HS-27A (cell line): ENCODE results near the gene KDM4C.
A peak's percentile ranks its signal among the peaks of the same experiment; 100 is the strongest.
"Not testable (repeated sequence)": the region's sequence is repeated elsewhere in the genome, so short reads cannot be mapped to it uniquely, and the experiment has no call there.

Source experiments
- DNase-seq: peaks from one replicate; pipeline ENCODE4 v3.0.0-alpha.2; 2012; ENCODE audit warnings: low read depth, missing footprints

Gene KDM4C

DNA sequence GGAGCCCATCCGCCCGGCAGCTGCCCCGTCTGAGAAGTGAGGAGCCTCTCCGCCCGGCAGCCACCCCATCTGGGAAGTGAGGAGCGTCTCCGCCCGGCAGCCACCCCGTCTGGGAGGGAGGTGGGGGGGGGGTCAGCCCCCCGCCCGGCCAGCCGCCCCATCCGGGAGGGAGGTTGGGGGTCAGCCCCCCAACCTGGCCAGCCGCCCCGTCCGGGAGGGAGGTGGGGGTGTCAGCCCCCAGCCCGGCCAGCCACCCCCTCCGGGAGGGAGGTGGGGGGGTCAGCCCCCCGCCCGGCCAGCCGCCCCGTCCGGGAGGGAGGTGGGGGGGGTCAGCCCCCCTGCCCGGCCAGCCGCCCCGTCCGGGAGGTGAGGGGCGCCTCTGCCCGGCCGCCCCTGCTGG lies 49.9 kb downstream of the KDM4C start:
- DNase-seq = not testable (repeated sequence)

DNA sequence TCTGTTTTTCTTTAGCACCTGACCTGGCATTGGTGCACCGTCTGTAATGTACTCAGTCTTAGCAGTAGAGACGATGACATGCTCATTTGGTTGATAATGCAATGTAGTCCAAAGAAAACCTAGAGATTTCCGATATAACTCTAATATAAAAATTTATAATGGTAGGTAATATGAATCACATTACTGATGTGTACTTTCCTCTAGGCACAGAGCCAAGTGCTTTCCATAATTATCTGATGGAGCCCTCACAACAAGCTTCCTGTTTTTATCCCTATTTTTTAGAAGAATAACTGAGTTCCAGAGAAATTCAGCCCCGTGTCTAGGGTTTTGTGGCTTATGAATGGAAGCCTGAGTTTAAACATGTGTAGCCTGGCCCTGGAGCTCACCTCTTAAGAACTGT lies 53.7 kb downstream of the KDM4C start:
- DNase-seq = no peak

DNA sequence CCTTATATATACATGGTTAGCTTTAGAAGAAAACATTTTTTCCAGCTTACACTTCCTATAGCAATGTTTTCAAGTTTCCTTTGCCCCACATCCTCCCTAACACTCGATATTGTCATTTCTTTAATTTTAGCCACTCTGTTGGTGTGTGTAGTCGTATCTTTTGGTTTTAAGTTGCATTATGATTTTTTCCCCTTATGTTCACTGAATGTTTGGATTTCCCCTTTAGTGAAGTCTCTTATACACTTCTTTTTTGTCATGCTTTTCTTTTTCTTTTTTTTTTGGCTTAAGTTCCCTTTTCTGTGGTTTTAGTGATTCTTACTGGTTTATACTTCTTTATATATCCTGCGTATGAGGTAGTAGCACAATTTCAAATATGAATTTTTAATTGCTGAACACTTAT lies 58.8 kb downstream of the KDM4C start:
- DNase-seq = no peak

DNA sequence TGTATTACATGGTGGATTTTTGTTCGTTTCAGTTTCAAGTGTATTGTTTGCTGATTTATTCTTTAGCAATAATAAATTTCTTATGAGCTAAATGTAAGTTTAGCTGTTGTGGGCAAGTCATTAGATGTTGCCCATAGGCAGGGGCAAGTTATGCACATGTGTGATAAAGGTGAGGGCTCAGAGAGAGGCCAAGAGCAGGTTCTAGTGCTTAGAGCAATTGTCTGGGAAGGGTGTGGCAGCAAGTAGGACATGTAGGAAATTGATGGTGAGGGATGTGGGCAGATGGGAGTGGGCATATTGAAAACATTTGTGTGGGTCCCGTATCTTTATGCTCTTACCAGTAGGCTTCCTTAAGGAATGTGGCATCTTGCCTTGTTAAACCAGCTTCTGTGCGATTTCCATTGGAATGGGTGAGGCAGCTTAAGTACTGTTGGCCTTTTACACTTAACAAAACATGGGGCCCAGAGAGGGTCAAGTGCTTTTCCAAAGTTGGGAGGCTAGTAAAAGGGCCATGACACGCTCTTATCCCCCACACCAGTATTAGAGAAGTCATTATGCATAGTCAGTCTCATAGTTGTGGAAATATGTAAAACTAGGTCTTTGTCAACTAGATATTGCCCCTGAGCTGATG lies 60.6 kb downstream of the KDM4C start:
- DNase-seq = no peak

DNA sequence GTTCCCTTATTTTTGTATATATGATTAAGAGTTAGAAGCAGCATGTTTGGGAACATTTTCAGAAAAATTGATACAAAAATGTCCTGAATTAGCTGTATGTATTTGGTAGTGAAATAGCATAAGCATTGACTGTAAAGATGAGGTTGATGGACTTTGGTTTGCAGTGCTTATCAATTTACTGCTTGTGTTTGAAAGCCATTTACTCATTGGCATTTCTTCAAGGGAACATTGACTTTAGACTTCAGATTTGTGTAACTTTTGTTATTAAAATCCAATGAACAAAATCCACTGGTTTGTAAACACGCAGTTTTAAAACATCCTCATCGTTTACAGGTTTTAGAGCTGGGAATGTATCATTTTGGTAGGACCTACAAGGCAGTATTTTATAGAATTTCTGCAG lies 61.3 kb downstream of the KDM4C start:
- DNase-seq = no peak

DNA sequence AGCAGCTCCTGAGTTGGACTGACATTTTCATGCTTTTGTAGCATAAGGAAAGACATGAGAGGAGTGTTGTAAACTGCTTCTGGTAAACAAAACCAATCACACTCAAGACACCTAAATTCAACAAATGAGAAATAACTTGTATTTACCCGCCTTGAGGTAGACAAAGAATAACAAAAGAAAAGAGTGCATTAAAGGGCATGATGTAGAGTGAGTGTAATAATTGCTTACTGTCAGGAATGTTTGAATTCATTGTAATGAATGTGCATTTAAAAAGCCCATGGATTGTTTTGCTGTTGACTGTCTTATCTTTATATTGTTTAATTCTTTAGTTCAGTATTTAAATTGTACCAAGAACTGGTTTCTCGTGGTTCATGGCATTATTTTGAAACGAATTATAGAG lies 61.8 kb downstream of the KDM4C start:
- no peak for DNase-seq

DNA sequence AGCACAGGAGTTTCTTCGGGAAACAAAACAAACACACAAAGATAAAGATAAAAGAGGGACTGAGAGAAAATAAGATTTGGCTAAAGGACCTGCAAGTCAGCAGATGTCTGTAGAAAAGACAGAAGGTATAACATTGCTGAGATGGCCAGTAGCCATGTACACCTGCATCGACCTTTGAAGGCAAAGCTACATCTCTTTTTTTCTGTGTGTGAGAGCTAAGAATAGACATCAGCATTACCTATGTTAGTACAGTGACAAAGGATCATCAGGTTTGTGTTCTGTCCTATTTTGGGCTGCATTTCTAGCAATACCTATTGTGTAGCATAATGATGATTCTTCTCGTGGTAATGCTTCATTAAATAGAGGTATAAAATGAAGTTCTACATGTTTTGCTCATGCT lies 64.9 kb downstream of the KDM4C start:
- DNase-seq = no peak

DNA sequence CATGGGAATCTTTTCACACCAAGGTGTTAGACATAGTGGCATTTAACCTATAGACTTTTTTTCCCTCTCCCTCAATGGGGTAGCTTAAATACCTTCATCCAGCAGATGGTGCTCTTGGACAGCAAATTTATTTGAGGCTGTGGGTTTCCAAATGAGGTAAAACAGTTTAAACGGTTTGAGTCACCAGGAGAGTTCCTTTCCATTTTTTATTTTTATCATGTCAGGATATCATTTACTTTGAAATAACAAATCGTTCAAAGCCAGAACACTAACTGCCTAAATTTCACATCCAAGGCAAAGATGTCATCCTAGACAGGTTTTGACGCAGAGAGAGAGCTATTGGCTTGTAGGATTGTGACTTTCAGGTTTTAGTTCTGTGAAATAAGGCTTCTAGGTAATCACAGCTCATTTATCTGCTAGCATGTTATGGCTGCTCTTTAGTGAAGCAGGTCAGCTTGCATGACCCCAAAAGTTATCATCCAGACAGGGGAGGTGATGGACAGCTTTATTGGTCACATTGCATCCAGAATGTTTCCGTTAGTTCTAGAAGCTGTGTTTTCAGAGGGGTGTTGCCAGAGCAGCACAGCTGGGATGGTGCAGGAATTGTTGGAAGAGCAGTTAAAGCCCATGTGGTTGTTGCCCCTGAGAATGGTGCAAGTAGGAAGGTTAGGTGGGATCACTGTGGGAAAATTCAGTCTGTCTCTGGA lies 69.8 kb downstream of the KDM4C start:
- peak; percentile 9 for DNase-seq

DNA sequence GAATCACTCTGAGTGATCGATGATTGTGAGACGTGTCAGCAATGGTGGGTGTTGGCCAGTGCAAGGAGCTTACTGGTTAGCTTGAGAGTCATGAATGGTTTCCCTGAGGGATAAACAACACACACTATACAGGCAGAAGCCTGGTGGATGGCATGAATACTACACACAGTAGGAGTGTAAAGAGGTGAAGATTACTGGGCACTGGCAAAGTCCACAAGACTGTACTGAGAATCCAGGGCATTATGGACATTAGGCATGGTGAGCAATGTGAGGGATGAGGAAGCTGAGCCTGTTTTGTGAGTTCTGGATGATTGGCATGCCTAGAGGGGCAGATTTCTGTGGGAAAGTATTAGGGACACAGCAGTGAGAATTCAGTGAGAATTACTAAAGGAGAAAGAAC lies 71.3 kb downstream of the KDM4C start:
- DNase-seq = no peak

DNA sequence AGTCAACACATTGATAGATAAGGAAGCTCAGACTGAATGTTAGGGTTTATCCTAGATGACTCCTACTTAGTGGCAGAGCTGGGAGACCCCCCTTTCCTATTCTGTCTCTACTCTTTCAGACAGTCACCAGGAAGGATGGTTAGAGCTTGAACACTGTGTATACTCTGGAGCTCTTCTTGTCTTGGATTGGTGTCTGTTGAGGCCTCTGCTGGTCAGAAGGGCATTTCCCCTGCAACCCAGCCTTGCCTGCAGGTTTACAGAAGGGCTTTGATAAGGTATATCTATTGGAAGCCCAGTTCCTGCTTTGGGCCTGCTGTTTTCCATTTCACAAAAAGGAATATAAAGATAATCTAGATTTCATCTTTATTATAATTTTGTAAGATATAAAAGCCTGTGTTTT lies 71.8 kb downstream of the KDM4C start:
- DNase-seq = no peak

DNA sequence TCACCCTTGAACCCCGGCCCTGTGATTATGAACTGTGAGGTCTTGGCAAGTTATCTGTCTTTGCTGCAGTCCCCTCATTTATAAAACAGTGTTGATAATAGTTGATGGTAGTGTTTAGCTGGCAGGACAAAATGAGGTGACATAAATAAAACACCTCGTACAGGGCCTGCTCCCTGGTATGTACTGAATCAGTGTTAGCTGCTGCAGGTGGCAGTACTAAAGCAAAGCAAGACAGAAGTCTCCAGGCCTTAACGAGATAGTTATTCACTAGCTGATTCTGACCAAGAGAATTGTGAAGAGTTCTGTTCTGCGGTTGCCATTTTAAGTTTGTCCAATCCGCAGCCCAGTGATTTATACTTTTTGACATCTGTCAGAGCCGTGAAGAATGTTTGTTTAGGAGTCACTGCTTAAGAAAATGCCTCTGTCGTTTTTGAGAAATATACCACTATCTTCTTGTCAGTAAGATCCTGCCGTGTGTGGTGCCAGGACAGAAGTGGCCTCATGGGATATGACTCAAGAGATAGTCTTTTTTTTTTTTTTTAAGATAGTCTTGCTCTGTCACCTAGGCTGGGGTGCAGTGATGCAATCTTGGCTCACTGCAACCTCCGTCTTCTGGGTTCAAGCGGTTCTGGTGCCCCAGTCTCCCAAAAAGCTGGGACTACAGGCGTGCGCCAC lies 75.9 kb downstream of the KDM4C start:
- no peak for DNase-seq

DNA sequence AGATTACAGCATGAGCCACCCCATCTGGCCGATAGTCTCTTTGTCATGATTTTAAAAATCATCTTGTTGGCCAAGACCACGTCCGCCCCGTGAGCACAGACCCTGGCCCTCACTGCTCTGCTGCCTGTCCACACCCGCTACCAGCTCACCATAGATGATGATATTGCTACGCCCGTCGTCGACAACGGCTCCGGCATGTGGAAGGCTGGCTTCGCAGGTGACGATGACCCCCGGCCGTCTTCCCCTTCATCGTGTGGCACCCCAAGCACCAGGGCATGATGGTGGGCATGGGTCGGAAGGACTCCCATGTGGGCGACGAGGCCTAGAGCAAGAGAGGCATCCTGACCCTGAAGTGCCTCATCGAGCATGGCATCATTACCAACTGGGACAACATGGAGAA lies 76.5 kb downstream of the KDM4C start:
- no peak for DNase-seq

DNA sequence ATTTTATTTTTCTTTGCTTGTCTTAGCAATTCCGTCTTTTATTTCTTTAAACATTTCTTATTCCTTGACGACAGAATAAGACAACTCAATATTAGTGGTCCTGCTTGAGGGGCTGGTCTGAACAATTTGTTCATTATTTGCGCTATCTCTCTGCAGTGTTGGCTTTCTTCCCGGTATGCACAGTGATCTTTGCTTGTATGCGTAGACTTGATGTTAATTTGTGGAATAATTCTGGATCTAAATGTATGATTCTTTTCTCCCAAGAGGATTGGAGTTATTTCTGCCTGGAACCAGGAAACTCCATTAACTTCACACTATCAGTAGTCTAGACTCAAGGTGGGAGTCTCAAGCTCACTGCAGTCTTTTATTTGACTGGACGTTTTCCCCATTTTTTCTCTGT lies 80.4 kb downstream of the KDM4C start:
- no peak for DNase-seq

DNA sequence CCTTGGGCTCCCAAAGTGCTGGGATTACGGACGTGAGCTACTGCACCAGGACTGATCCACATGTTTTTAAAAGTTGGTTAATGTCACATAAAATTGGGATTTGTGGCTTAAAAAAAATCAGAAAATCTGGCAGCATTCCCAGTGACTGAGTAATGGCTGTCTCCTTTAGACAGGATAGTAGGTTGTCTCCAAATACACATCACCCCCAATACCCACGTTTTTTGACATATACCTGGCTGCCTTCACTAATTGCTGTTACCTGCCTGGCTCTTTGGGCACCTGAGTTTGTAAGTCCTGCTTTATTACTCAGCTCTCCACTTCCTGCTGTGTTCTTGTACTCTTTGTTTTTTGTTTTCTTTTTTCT lies 84.8 kb downstream of the KDM4C start:
- DNase-seq = no peak

DNA sequence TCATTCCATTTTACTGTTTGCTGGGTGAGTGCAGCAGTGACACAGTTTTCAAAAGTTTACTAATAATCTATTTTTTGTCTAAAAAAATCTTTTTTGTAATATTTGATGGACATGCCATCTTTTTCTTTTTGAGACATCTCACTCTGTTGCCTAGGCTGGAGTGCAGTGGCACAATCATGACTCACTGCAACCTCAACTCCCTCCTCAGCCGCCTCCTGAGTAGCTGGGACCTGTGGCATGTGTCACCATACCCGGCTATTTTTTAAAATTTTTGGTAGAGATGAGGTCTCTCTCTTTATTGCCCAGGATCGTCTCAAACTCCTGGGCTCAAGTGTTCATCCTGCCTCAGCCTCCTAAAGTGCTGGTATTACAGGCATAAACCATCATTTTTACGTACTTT lies 86.0 kb downstream of the KDM4C start:
- no peak for DNase-seq

DNA sequence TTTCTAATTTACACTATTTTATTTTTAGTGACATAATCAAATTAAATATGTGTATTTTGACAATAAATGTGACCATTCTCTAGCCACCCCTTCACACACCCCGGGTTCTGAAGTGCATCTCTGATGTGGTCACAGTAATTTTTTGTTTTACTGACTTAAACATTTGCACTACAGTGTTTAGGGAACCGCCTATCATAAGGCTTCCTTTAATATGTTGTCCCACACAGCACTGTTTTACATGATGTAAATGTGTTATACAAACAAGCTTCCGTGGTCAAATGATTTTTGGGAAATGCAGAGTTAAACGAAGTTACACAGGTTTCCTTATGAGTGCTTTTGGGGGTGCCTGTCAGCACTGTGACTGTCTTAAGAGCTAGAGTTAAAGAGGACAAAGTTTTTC lies 86.5 kb downstream of the KDM4C start:
- no peak for DNase-seq

DNA sequence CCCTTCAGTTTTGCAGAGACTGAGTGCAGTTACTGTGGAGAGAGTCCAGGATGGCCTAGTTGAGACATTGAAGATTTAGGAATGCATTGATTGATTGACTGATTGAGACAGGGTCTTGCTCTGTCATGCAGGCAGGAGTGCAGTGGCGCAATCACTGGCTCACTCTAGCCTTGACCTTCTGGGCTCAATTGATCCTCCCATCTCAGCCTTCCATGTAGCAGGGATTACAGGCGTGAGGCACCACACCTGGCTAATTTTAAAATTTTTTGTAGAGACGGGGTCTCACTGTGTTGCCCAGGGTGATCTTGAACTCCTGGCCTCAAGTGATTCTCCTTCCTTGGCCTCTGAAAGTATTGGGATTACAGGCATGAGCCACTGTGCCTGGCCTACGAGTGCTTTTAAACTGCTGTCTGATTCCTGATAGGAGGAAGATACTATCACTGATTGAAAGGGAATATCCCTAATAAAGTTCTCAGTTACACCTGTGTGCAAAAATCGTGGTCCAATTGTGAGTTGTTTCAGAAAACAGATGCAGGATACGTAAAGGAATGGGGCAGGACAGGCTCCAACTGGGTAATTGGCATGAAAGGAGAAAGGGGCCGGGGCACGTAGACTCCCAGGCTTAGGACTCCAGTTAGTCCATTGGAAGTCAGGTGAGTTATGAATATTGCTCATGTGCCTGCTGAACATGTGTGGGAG lies 87.5 kb downstream of the KDM4C start:
- no peak for DNase-seq

DNA sequence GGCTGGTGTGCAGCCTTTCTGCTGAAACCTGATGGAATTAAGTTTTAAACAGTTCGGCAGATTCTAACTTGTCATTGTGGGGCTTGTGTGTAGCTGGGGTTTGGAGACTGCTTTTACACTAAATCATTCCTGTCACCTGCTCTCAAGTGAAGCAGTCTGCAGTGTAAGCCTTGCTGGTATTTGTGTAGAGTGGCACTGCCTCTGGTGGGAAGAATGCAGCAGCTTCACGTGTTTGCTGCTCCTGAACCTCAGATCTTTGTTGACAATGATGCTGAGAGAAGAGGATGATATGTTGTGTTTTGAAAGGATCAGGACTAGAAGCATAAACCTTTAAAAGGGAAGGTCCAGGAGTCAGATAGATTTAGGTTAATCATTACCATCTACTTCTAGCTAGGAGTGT lies 88.1 kb downstream of the KDM4C start:
- DNase-seq = no peak

DNA sequence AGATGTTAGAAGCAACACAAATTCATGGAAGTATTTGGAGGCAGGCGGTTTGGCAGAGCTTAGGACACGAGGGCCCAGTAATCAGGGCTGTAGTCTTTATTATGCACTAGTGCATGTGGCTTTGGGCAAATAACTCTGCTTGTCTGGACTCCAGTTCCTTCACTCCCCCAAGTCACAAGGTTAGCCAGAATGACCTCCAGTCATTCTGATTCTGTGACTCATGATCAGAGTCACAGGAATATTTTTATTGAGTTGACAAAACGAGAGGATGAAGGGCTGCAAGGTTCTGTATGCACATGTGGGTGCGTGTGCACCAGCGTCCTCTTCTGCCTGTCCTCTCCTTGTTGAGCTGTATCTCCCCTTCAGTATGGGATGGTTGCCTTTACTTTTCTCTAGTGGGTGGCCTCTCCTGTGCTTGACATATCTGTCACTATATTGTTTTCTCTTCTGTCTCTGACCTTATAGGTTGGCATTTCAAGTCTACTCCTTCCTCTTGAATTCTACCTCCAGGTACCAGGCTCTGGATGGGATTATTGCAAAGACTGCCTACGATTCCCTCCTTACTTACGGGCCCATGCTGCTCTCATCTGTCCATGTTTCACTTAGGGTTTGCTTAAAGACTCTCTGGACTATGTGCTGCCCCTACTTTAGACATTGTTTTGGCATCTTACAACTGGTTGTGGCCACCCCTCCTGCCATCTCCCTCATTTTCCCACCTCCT lies 94.6 kb downstream of the KDM4C start:
- DNase-seq = peak; percentile 23

DNA sequence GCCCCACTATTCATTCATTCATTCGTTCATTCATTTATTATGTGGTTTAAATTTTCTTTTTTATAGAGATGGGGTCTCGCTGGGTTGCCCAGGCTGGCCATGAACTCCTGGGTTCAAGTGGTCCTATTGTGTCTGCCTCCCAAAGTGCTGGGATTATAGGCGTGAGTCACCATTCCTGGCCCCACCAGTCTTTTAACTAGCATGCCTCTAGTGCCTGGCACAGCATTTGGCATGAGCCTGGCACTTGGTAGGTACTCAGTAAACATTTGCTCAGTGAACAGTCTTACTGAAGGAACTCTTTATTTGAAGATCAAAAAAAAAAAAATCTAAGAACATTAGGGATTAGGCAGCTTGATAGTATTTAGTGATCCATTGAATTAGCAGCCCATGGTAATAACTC lies 98.1 kb downstream of the KDM4C start:
- no peak for DNase-seq

DNA sequence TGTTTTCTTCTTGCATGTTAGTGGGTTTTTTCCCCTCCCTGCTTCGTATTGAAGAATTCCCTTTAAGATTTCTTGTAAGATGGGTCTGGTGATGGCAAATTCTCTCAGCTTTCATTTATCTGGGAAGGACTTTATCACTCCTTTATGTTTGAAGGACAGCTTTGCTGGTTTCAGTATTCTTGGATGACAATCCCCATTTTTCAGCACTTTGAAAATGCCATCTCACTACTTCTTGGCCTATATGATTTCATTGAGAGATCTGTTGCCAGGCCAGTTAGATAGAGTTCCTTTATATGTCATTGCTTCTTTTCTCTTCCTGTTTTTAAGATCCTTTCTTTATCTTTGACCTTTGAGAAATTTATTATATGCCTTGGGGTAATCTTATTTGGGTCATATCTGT lies 106.3 kb downstream of the KDM4C start:
- DNase-seq = no peak
